MM.1S (cell line): ENCODE results near the gene LMOD1.

Source experiments
- EZH2 ChIP-seq: fragments of 300-600 bp; sonication (generic); optimal IDR thresholded peaks from 2 replicates; pipeline ENCODE3; 2017; ENCODE audit warnings: low read depth, mild to moderate bottlenecking, antibody characterized with exemption, low read length, mixed read lengths
- EZH2phosphoT487 ChIP-seq: fragments of 300-600 bp; sonication (generic); IDR thresholded peaks from 2 replicates; pipeline ENCODE4 v1.6.1; 2018; ENCODE audit warnings: antibody characterized with exemption, low read length
- TF ChIP-seq, protein P1 (sequence below): fragments of 300-600 bp; sonication (generic); IDR thresholded peaks from 2 replicates; pipeline ENCODE4 v1.5.1; 2016; ENCODE audit warnings: antibody characterized with exemption, low read length, mixed read lengths

DNA sequence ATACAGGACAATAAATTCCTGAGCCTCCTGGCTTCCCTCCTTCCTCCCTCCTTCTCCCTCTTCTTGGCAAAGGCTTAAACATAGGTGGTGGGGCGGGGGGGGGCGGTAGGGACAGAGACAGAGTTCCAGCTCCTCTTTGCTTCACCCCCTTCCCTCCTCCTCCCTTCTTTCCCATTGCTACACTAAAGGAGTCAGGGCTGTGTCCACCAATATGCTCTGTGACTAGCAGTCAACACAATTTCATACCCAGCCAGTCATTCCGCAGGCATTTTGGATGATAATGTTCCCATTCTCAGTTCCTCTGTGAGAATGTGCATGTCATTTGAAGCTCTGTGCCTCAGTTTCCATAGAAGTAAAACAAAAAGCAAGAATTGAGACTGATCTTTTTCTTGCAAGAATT, 1.7 kb downstream of the LMOD1 start:
- TF ChIP-seq, protein P1, sequence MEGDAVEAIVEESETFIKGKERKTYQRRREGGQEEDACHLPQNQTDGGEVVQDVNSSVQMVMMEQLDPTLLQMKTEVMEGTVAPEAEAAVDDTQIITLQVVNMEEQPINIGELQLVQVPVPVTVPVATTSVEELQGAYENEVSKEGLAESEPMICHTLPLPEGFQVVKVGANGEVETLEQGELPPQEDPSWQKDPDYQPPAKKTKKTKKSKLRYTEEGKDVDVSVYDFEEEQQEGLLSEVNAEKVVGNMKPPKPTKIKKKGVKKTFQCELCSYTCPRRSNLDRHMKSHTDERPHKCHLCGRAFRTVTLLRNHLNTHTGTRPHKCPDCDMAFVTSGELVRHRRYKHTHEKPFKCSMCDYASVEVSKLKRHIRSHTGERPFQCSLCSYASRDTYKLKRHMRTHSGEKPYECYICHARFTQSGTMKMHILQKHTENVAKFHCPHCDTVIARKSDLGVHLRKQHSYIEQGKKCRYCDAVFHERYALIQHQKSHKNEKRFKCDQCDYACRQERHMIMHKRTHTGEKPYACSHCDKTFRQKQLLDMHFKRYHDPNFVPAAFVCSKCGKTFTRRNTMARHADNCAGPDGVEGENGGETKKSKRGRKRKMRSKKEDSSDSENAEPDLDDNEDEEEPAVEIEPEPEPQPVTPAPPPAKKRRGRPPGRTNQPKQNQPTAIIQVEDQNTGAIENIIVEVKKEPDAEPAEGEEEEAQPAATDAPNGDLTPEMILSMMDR = no peak
- TF ChIP-seq EZH2 (no peak), EZH2phosphoT487 (no peak)
